ENCODE results near the gene TMEM95. TPM values are rescaled to one million over a fixed set of nuclear protein-coding genes. Genes with fewer than 3 reads are reported as not detected.
A peak's percentile ranks its signal among the peaks of the same experiment; 100 is the strongest.

The TMEM95 gene
- total RNA-seq, 1 donor from 2014 or later: not detected

GRCh38 chr17:7374353-7374752, 19.4 kb downstream of the TMEM95 start:
- DNase-seq (ENCODE audit: low spot score): no peak

GRCh38 chr17:7379134-7379533, 24.2 kb downstream of the TMEM95 start:
- no peak for DNase-seq (ENCODE audit: low spot score)

- peak; percentile 77 for DNase-seq (ENCODE audit: low spot score)
Measured at GRCh38 chr17:7380321-7380720, 25.4 kb downstream of the TMEM95 start.

- DNase-seq (ENCODE audit: low spot score): no peak
Measured at GRCh38 chr17:7380855-7381683, 26.1 kb downstream of the TMEM95 start, which contains the start of gene TNK1. Gene TNK1 (plus strand): TSS chr17:7381089. CDS start chr17:7382927, 1,838 bp downstream.

- no peak for DNase-seq (ENCODE audit: low spot score)
Measured at GRCh38 chr17:7382901-7383300, 27.9 kb downstream of the TMEM95 start.

- DNase-seq (ENCODE audit: low spot score): no peak
Measured at GRCh38 chr17:7383371-7383741, 28.4 kb downstream of the TMEM95 start.

GRCh38 chr17:7383742-7384488, 29.0 kb downstream of the TMEM95 start:
- peak; percentile 57 for DNase-seq (ENCODE audit: low spot score)

- DNase-seq (ENCODE audit: low spot score): no peak
Measured at GRCh38 chr17:7384489-7385081, 29.6 kb downstream of the TMEM95 start.

GRCh38 chr17:7388856-7389255, 33.9 kb downstream of the TMEM95 start:
- DNase-seq (ENCODE audit: low spot score): no peak

- DNase-seq (ENCODE audit: low spot score): no peak
Measured at GRCh38 chr17:7389924-7390910, 35.3 kb downstream of the TMEM95 start.

GRCh38 chr17:7391307-7391706, 36.4 kb downstream of the TMEM95 start:
- DNase-seq (ENCODE audit: low spot score): no peak

- DNase-seq (ENCODE audit: low spot score): no peak
Measured at GRCh38 chr17:7392696-7393612, 38.0 kb downstream of the TMEM95 start.

GRCh38 chr17:7393613-7394451, 38.9 kb downstream of the TMEM95 start:
- peak; percentile 41 for DNase-seq (ENCODE audit: low spot score)

- DNase-seq (ENCODE audit: low spot score): peak; percentile 91
Measured at GRCh38 chr17:7394452-7395191, 39.7 kb downstream of the TMEM95 start, which contains the start of gene PLSCR3. Gene PLSCR3 (minus strand): TSS chr17:7394525. CDS start chr17:7394110, 415 bp downstream.

GRCh38 chr17:7396147-7396546, 41.2 kb downstream of the TMEM95 start:
- DNase-seq (ENCODE audit: low spot score): no peak

- no peak for DNase-seq (ENCODE audit: low spot score)
Measured at GRCh38 chr17:7398612-7399011, 43.7 kb downstream of the TMEM95 start.

GRCh38 chr17:7403043-7403726, 48.2 kb downstream of the TMEM95 start:
- DNase-seq (ENCODE audit: low spot score): no peak

- no peak for DNase-seq (ENCODE audit: low spot score)
Measured at GRCh38 chr17:7403727-7403976, 48.7 kb downstream of the TMEM95 start.

Data from umbilical cord (tissue), 2 donors.